ENCODE results near the gene EIF4G2.
"Not testable (repeated sequence)": the region's sequence is repeated elsewhere in the genome, so short reads cannot be mapped to it uniquely, and the experiment has no call there.

EIF4G2 gene

DNA sequence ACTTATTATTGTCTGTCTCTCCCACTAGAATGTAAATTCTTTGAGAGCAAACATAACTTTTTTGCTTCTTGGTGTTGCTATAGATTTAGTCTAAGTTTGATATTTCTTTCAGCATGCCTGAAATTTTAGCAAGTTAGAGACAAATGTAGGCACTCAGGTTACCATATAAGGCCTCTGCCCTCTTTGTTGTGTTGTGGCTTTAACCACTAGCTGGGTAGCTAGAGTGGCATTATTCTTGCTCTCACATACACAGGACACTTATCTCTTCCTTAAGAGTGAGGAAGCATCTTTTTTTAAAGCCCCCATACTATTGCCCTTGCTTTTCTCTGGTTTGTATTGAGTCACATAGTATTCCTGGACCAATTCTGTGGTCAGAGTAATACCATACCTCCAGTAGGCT, 37.9 kb upstream of the EIF4G2 start:
- no peaks in the 10 kb centered on the region for H3K4me1 ChIP-seq (ENCODE audit: insufficient read depth, insufficient read length)
- H3K9ac ChIP-seq (ENCODE audit: insufficient read length, low read depth): no peak overlapping the region
- H3K4me3 ChIP-seq (ENCODE audit: insufficient read length, low read depth): no peak overlapping the region
- no peaks in the 10 kb centered on the region for H3K27me3 ChIP-seq (ENCODE audit: insufficient read depth, insufficient read length)
- H3K36me3 ChIP-seq (ENCODE audit: insufficient read depth, insufficient read length, low read length): peaks cover 4% of the 10 kb centered on the region
- no peak for DNase-seq (ENCODE audit: low read depth, low spot score)
- H3K9me3 ChIP-seq (ENCODE audit: insufficient read depth, low read length): no peaks in the 10 kb centered on the region
- no peak for TF ChIP-seq ZNF274 (IDR thresholded peaks at IDR 0.05; ENCODE audit: low read depth, low read length)
- no peak for TF ChIP-seq YY1 (IDR thresholded peaks at IDR 0.05; ENCODE audit: insufficient read depth, insufficient read length)
- no peak for TF ChIP-seq SUZ12 (IDR thresholded peaks at IDR 0.05; ENCODE audit: extremely low read depth, insufficient read depth, insufficient read length)

GRCh38 chr11:10845589-10845988, 36.9 kb upstream of the EIF4G2 start:
- no peaks in the 10 kb centered on the region for H3K27me3 ChIP-seq (ENCODE audit: insufficient read depth, insufficient read length)
- H3K36me3 ChIP-seq (ENCODE audit: insufficient read depth, insufficient read length, low read length): peaks cover 4% of the 10 kb centered on the region
- no peak overlapping the region for H3K9ac ChIP-seq (ENCODE audit: insufficient read length, low read depth)
- H3K4me3 ChIP-seq (ENCODE audit: insufficient read length, low read depth): no peak overlapping the region
- TF ChIP-seq YY1 (IDR thresholded peaks at IDR 0.05; ENCODE audit: insufficient read depth, insufficient read length) (no peak), ZNF274 (IDR thresholded peaks at IDR 0.05; ENCODE audit: low read depth, low read length) (no peak), SUZ12 (IDR thresholded peaks at IDR 0.05; ENCODE audit: extremely low read depth, insufficient read depth, insufficient read length) (no peak)
- H3K4me1 ChIP-seq (ENCODE audit: insufficient read depth, insufficient read length): no peaks in the 10 kb centered on the region
- DNase-seq (ENCODE audit: low read depth, low spot score): no peak
- H3K9me3 ChIP-seq (ENCODE audit: insufficient read depth, low read length): no peaks in the 10 kb centered on the region

DNA sequence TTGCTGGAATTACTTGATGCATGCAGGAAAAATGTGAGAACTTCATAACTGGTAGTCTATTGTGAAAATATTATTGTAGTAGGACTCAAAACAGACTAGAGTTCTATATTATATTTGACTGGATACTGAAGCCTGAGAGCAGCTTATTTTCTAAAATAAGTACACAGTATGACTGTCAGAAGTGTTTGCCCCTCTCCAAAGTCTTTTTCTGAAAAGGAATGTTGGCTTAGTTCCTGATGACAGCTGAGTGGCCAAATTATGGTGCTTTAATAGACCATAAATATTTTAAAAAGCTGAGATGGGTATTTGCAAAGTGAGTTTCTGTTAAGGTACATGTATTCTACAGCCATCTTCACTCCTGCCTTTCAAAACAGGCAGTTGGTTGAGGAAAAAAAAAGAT, 36.1 kb upstream of the EIF4G2 start:
- Histone ChIP-seq H3K4me3 (ENCODE audit: insufficient read length, low read depth) (no peak overlapping the region), H3K9me3 (ENCODE audit: insufficient read depth, low read length) (no peaks in the 10 kb centered on the region), H3K4me1 (ENCODE audit: insufficient read depth, insufficient read length) (no peaks in the 10 kb centered on the region), H3K36me3 (ENCODE audit: insufficient read depth, insufficient read length, low read length) (peaks cover 2% of the 10 kb centered on the region), H3K9ac (ENCODE audit: insufficient read length, low read depth) (no peak overlapping the region), H3K27me3 (ENCODE audit: insufficient read depth, insufficient read length) (no peaks in the 10 kb centered on the region)
- no peak for DNase-seq (ENCODE audit: low read depth, low spot score)
- no peak for TF ChIP-seq SUZ12 (IDR thresholded peaks at IDR 0.05; ENCODE audit: extremely low read depth, insufficient read depth, insufficient read length)
- TF ChIP-seq ZNF274 (IDR thresholded peaks at IDR 0.05; ENCODE audit: low read depth, low read length): no peak
- no peak for TF ChIP-seq YY1 (IDR thresholded peaks at IDR 0.05; ENCODE audit: insufficient read depth, insufficient read length)

GRCh38 chr11:10844356-10844755, 35.6 kb upstream of the EIF4G2 start:
- TF ChIP-seq SUZ12 (IDR thresholded peaks at IDR 0.05; ENCODE audit: extremely low read depth, insufficient read depth, insufficient read length) (no peak), YY1 (IDR thresholded peaks at IDR 0.05; ENCODE audit: insufficient read depth, insufficient read length) (no peak), ZNF274 (IDR thresholded peaks at IDR 0.05; ENCODE audit: low read depth, low read length) (no peak)
- H3K36me3 ChIP-seq (ENCODE audit: insufficient read depth, insufficient read length, low read length): peaks cover 2% of the 10 kb centered on the region
- H3K4me1 ChIP-seq (ENCODE audit: insufficient read depth, insufficient read length): no peaks in the 10 kb centered on the region
- H3K9me3 ChIP-seq (ENCODE audit: insufficient read depth, low read length): no peaks in the 10 kb centered on the region
- no peaks in the 10 kb centered on the region for H3K27me3 ChIP-seq (ENCODE audit: insufficient read depth, insufficient read length)
- no peak for DNase-seq (ENCODE audit: low read depth, low spot score)
- H3K9ac ChIP-seq (ENCODE audit: insufficient read length, low read depth): no peak overlapping the region
- no peak overlapping the region for H3K4me3 ChIP-seq (ENCODE audit: insufficient read length, low read depth)

DNA sequence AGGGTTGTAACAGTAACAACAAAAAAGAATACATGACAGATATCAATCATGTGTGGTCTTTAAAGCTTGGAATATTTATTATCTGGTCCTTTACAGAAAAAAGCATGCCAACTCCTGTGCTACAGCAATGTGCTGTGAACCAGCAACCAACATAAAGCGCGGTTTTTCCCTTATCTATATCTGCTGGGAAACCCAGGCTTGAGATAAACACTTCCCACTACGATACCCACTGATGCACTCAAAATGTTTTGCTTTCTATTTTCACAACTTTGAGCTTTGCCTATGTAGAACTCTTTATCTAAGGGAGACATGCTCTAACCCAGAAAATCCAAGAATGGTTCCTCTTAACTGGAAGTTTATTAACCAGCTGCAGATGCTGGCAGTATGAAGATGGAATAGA, 30.2 kb upstream of the EIF4G2 start:
- Histone ChIP-seq H3K36me3 (ENCODE audit: insufficient read depth, insufficient read length, low read length) (peaks cover 2% of the 10 kb centered on the region), H3K9me3 (ENCODE audit: insufficient read depth, low read length) (no peaks in the 10 kb centered on the region), H3K4me3 (ENCODE audit: insufficient read length, low read depth) (no peak overlapping the region), H3K9ac (ENCODE audit: insufficient read length, low read depth) (no peak overlapping the region), H3K27me3 (ENCODE audit: insufficient read depth, insufficient read length) (no peaks in the 10 kb centered on the region), H3K4me1 (ENCODE audit: insufficient read depth, insufficient read length) (no peaks in the 10 kb centered on the region)
- DNase-seq (ENCODE audit: low read depth, low spot score): no peak
- TF ChIP-seq SUZ12 (IDR thresholded peaks at IDR 0.05; ENCODE audit: extremely low read depth, insufficient read depth, insufficient read length): no peak
- TF ChIP-seq YY1 (IDR thresholded peaks at IDR 0.05; ENCODE audit: insufficient read depth, insufficient read length): no peak
- no peak for TF ChIP-seq ZNF274 (IDR thresholded peaks at IDR 0.05; ENCODE audit: low read depth, low read length)

DNA sequence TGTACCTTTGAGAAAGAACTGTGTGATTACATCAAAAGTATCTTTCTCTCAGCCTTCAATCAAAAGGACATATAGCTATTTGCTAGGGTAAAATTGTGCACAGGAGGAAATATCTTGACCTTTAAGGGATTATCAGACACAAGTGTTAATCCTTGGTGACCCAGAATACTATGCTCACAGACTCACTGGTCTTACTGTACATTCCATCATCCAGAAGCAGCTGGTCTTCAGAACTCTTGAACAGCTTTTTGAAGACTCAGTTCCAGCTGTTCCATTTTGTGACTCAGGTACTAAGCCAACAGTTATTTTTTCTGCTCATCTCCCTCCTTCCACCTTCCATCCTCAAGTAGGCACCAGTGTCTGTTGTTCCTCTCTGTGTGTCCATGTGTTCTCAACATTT, 29.4 kb upstream of the EIF4G2 start:
- TF ChIP-seq ZNF274 (IDR thresholded peaks at IDR 0.05; ENCODE audit: low read depth, low read length) (no peak), YY1 (IDR thresholded peaks at IDR 0.05; ENCODE audit: insufficient read depth, insufficient read length) (no peak), SUZ12 (IDR thresholded peaks at IDR 0.05; ENCODE audit: extremely low read depth, insufficient read depth, insufficient read length) (no peak)
- Histone ChIP-seq H3K4me3 (ENCODE audit: insufficient read length, low read depth) (no peak overlapping the region), H3K27me3 (ENCODE audit: insufficient read depth, insufficient read length) (no peaks in the 10 kb centered on the region), H3K9ac (ENCODE audit: insufficient read length, low read depth) (no peak overlapping the region), H3K9me3 (ENCODE audit: insufficient read depth, low read length) (no peaks in the 10 kb centered on the region), H3K4me1 (ENCODE audit: insufficient read depth, insufficient read length) (no peaks in the 10 kb centered on the region), H3K36me3 (ENCODE audit: insufficient read depth, insufficient read length, low read length) (peaks cover 2% of the 10 kb centered on the region)
- DNase-seq (ENCODE audit: low read depth, low spot score): no peak

- H3K9me3 ChIP-seq (ENCODE audit: insufficient read depth, low read length); H3K27me3 ChIP-seq (ENCODE audit: insufficient read depth, insufficient read length); DNase-seq (ENCODE audit: low read depth, low spot score): not testable (repeated sequence)
Measured at GRCh38 chr11:10836884-10837283, 28.2 kb upstream of the EIF4G2 start.

GRCh38 chr11:10829139-10829538, 20.4 kb upstream of the EIF4G2 start:
- no peaks in the 10 kb centered on the region for H3K4me1 ChIP-seq (ENCODE audit: insufficient read depth, insufficient read length)
- no peak for DNase-seq (ENCODE audit: low read depth, low spot score)
- H3K27me3 ChIP-seq (ENCODE audit: insufficient read depth, insufficient read length): no peaks in the 10 kb centered on the region
- TF ChIP-seq SUZ12 (IDR thresholded peaks at IDR 0.05; ENCODE audit: extremely low read depth, insufficient read depth, insufficient read length): no peak
- no peak for TF ChIP-seq YY1 (IDR thresholded peaks at IDR 0.05; ENCODE audit: insufficient read depth, insufficient read length)
- TF ChIP-seq ZNF274 (IDR thresholded peaks at IDR 0.05; ENCODE audit: low read depth, low read length): no peak
- H3K4me3 ChIP-seq (ENCODE audit: insufficient read length, low read depth): no peak overlapping the region
- no peaks in the 10 kb centered on the region for H3K36me3 ChIP-seq (ENCODE audit: insufficient read depth, insufficient read length, low read length)
- peaks cover 6% of the 10 kb centered on the region; the same call in 1 of the 2 replicates for H3K9me3 ChIP-seq (ENCODE audit: insufficient read depth, low read length)
- H3K9ac ChIP-seq (ENCODE audit: insufficient read length, low read depth): no peak overlapping the region

More at GRCh38 chr11:10836884-10837283, 28.2 kb upstream of the EIF4G2 start:
- not testable (repeated sequence) for H3K4me1 ChIP-seq (ENCODE audit: insufficient read depth, insufficient read length); H3K4me3 ChIP-seq (ENCODE audit: insufficient read length, low read depth); H3K9ac ChIP-seq (ENCODE audit: insufficient read length, low read depth); H3K36me3 ChIP-seq (ENCODE audit: insufficient read depth, insufficient read length, low read length)
